Psoas muscle (tissue), 8 donors: Measurements from ENCODE around the gene LMAN1L. TPM values are rescaled to one million over a fixed set of nuclear protein-coding genes. Genes with fewer than 3 reads are reported as not detected.
A peak's percentile ranks its signal among the peaks of the same experiment; 100 is the strongest.
"Not testable (repeated sequence)": the region's sequence is repeated elsewhere in the genome, so short reads cannot be mapped to it uniquely, and the experiment has no call there.

Experiments used
- ATAC-seq, 4 donors: fragments of 200-7000 bp; cut with Tn5 transposase; one replicate each; pipeline ENCODE4 v1.9.1; 2020; ENCODE audit warnings: moderate library complexity in 3 of 4, mild to moderate bottlenecking in 2 of 4
- DNase-seq, 2 donors: peaks; one replicate each; pipeline ENCODE4 v3.0.0-alpha.2; 2020
- H3K27ac ChIP-seq: fragments of 200-600 bp; one replicate; pipeline ENCODE4 v1.8.0; 2022
- H3K27me3 ChIP-seq, 3 donors: fragments of 200-600 bp in 1 of 3; one replicate each; pipeline versions ENCODE4 v1.6.1 to v1.8.0; 2013 to 2022; ENCODE audit warnings: low read length in 2 of 3, mild to moderate bottlenecking in 2 of 3, moderate library complexity in 1 of 3; ENCODE audit not compliant: insufficient read depth in 3 of 3
- H3K36me3 ChIP-seq, 2 donors: fragments of 200-600 bp in 1 of 2; one replicate each; pipeline versions ENCODE4 v1.6.1 to v1.8.0; 2013 to 2022; ENCODE audit warnings: low read depth in 1 of 2, mild to moderate bottlenecking in 1 of 2, moderate library complexity in 1 of 2; ENCODE audit not compliant: insufficient read depth in 1 of 2
- H3K4me1 ChIP-seq: fragments of 200-600 bp; one replicate; pipeline ENCODE4 v1.8.0; 2022
- H3K4me3 ChIP-seq: fragments of 200-600 bp; one replicate; pipeline ENCODE4 v1.8.0; 2022; ENCODE audit warnings: mild to moderate bottlenecking
- H3K9me3 ChIP-seq: fragments of 200-600 bp; one replicate; pipeline ENCODE4 v1.8.0; 2022
- CTCF ChIP-seq: fragments of 200-600 bp; IDR thresholded peaks from one replicate; pipeline ENCODE4 v1.8.0; 2022; ENCODE audit warnings: antibody characterized with exemption
- WGBS, 3 donors: extraction: QIAGEN DNeasy Blood & Tissue Kit; methylation state at CpG; one replicate each; pipeline versions ENCODE4 v1.1.6 to v1.1.7; 2013; 5-methylcytosine and 5-hydroxymethylcytosine counted together
- intact Hi-C, 2 donors: fragments of 100-400 bp; cut with DNase I; formaldehyde crosslinking; loops; one replicate each; pipeline versions ENCODE4 v1.11.0 to v1.14.2; 2022
- polyA plus RNA-seq, 3 donors: library from polyadenylated mRNA; stranded (reverse); fragments of 200-250 nt; gene quantifications; one replicate each; pipeline ENCODE4 v1.2.3, GENCODE V29; 2013
- total RNA-seq, 4 donors: library from RNA; stranded (reverse); fragmentation: NEBNext Ultra II Directional in 2 of 4; extraction: Animal tissue kit (Norgen Biotek cat#: 25700) in 2 of 4; gene quantifications; one replicate each; pipeline versions ENCODE4 v1.2.1 to v1.2.4, GENCODE V29; 2021 to 2023
- donor health status: healthy with polysubstance abuse.
- donor health status: DM: no; HTN: no; CAD: no; lungs with moderate emphysema.
- donor health status: Bipolar disorder and iron deficiency.
- donor health status: healthy.
- donor health status: DM: yes; HTN: yes; CAD: no.
- donor health status: DM: no; HTN: no; CAD: no.
- donor health status: DM: no; HTN: no; CAD: no.
- donor health status: DM: yes; HTN: yes; CAD: no.

The LMAN1L gene
- total and polyA plus RNA-seq, 7 donors = 0.36 to 0.66 TPM; not detected in 5

GRCh38 chr15:74784426-74785193 is 28.0 kb upstream of the LMAN1L start:
- Histone ChIP-seq H3K27ac (peak overlapping the region; percentile 79), H3K4me1 (peaks cover 77% of the 10 kb centered on the region), H3K27me3 (no peaks in the 10 kb centered on the region), H3K4me3 (peak overlapping the region; percentile 86), H3K36me3 (no peaks in the 10 kb centered on the region), H3K9me3 (no peaks in the 10 kb centered on the region)
- intact Hi-C loops = loop anchor here in 1 of 2 donors (5.0 kb wide), 2 partner anchors 53 to 153 kb away; partner anchors contain the start of gene COX5A
- DNase-seq (no peak), ATAC-seq (no peak)
- TF ChIP-seq CTCF = no peak
- WGBS, 3 donors = 66 to 68% (median 68%) methylated on average over 8 of the region's 8 CpGs

GRCh38 chr15:74785194-74786032 is 27.2 kb upstream of the LMAN1L start:
- ATAC-seq (peak in 2 of 4 donors; percentile 23 to 32), DNase-seq (no peak)
- no peak for TF ChIP-seq CTCF
- intact Hi-C loops = no loop called here
- H3K9me3 ChIP-seq = no peaks in the 10 kb centered on the region
- no peaks in the 10 kb centered on the region for H3K27me3 ChIP-seq
- peak overlapping the region; percentile 3 for H3K4me3 ChIP-seq
- 61 to 73% (median 63%) methylated on average over 13 of the region's 13 CpGs for WGBS, 3 donors
- peaks cover 85% of the 10 kb centered on the region for H3K4me1 ChIP-seq
- H3K36me3 ChIP-seq = no peaks in the 10 kb centered on the region
- H3K27ac ChIP-seq = peak overlapping the region; percentile 79

DNA sequence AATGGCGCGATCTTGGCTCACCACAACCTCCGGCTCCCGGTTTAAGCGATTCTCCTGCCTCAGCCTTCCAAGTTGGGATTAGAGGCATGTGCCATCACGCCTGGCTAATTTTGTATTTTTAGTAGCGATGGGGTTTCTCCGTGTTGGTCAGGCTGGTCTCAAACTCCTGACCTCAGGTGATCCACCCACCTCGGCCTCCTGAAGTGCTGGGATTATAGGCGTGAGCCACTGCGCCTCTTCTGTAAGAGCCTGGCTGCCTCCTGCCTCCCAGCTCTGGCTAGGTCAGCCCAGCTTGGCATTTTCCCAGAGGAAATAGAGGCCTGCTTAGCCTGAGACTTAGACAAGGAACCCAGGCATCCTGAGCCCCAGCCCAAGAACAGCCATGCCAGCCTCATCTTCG is 26.6 kb upstream of the LMAN1L start:
- H3K4me3 ChIP-seq, H3K36me3 ChIP-seq, intact Hi-C loops, DNase-seq, H3K27me3 ChIP-seq, H3K9me3 ChIP-seq: not testable (repeated sequence)
- H3K27ac ChIP-seq = peak overlapping the region; percentile 75
- 36 to 45% (median 38%) methylated on average over 12 of the region's 12 CpGs for WGBS, 3 donors
- peak in 3 of 4 donors; percentile 22 to 56 (median 37) for ATAC-seq
- H3K4me1 ChIP-seq = peaks cover 88% of the 10 kb centered on the region

DNA sequence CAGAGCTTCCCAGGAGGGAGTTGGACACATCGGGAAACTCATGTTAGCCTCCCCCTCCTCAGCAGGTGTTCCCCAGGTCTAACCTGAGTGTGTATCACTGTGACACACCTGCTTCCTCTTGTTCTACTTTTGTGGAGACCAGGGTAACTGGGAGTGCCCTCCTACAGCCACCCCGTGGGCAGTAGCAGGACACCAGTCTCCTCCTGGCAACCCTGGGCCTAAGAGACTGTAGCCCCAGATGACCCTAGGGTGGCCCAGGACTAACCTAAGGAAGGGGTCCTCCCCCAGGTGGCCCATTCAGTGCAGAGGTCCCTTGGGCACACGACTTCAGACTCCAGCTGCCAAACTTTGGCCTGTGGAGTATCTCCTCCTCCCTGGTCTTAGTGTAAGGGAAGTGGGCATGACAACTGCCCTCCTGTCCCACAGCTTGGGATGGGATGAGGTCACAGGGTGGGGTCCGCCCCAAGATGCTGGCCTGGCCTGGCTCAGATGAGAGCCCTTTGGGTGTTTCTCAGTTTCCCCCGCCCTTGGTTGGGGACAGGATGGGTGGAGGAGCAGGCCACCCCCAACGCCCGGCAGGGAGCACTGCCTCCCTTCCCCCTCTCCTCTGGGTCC is 26.0 kb upstream of the LMAN1L start:
- Histone ChIP-seq H3K4me3 (peak overlapping the region; percentile 22), H3K4me1 (peaks cover 85% of the 10 kb centered on the region), H3K27ac (peak overlapping the region; percentile 75), H3K9me3 (no peaks in the 10 kb centered on the region), H3K27me3 (no peaks in the 10 kb centered on the region), H3K36me3 (no peaks in the 10 kb centered on the region)
- WGBS, 3 donors = 44 to 57% (median 55%) methylated on average over 7 of the region's 7 CpGs
- intact Hi-C loops = no loop called here
- peak in 2 of 4 donors; percentile 12 to 18 for ATAC-seq
- DNase-seq = no peak
- TF ChIP-seq CTCF = no peak
